Urinary bladder (tissue), 4 donors: ENCODE results near the gene DFFB. TPM values are rescaled to one million over a fixed set of nuclear protein-coding genes. Genes with fewer than 3 reads are reported as not detected.

Source experiments
- DNase-seq: peaks from one replicate; pipeline ENCODE4 v3.0.0-alpha.2; 2015; ENCODE audit errors: extremely low spot score
- H3K27ac ChIP-seq: one replicate; pipeline ENCODE4 v1.5.1; 2013; ENCODE audit warnings: low read depth, mild to moderate bottlenecking, moderate library complexity
- H3K36me3 ChIP-seq: one replicate; pipeline ENCODE4 v1.6.1; 2013; ENCODE audit warnings: mild to moderate bottlenecking, moderate library complexity; ENCODE audit not compliant: insufficient read depth
- H3K4me1 ChIP-seq: one replicate; pipeline ENCODE4 v1.6.1; 2013; ENCODE audit warnings: mild to moderate bottlenecking, moderate library complexity; ENCODE audit not compliant: insufficient read depth
- H3K4me3 ChIP-seq: one replicate; pipeline ENCODE4 v1.5.1; 2013; ENCODE audit warnings: low read depth, low read length
- WGBS: extraction: QIAGEN DNeasy Blood & Tissue Kit; methylation state at CpG from one replicate; pipeline ENCODE4 v1.1.7; 2013; 5-methylcytosine and 5-hydroxymethylcytosine counted together
- polyA plus RNA-seq: library from polyadenylated mRNA; stranded (reverse); fragments of 200-250 nt; gene quantifications from one replicate; pipeline ENCODE4 v1.2.3, GENCODE V29; 2013
- total RNA-seq: library from RNA; depleted of rRNA; stranded (reverse); fragments of >200 nt; gene quantifications from one replicate; pipeline ENCODE4 v1.2.3, GENCODE V29; 2014
- donor health status: healthy with polysubstance abuse.
- donor health status: healthy.

The DFFB gene
- total and polyA plus RNA-seq, 2 donors, result 6.7 to 8.5 TPM

DNA sequence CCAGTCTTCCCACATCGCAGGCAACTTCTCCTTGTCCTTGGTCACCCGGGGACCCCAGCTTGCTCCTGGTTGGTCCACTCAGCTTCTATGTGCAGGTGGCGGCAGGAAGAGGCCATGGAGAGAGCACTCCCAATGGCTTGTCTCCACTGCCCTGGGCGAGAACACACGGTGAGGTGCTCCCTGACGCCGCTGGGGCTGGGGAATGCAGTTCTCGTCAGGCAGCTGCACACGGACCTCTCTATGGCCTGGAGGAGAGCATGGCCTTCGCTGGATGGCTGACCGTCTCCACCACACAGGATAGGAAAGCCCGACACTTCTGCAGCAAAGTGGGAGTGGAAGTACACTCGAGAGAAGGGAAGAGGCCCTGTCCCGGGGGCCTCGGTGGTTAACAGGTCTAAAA lies 31.0 kb downstream of the DFFB start:
- Histone ChIP-seq H3K4me1 (no peaks in the 10 kb centered on the region), H3K27ac (no peak overlapping the region), H3K36me3 (peaks cover 4% of the 10 kb centered on the region), H3K4me3 (no peak overlapping the region)
- 92% methylated on average over 15 of the region's 15 CpGs for WGBS
- no peak for DNase-seq

DNA sequence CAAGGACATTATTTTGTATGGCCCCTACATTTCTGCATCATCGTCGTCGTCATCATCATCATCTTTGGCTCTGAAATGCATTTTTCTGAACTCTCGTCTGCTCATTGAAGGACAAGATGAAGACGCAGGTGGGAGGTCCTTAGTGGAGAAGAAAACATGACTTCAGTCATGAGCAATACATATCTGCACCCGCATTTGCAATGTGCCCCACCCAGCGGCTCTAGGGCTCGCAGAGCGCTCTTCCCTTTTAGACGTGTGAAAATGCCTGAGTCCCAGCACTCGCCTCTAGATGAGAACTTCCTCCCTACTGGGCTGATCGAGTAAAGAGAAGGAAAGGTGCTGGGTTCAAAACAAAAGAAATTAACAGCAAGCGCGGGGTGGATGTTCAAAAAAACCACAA lies 32.7 kb downstream of the DFFB start:
- Histone ChIP-seq H3K27ac (no peak overlapping the region), H3K4me3 (no peak overlapping the region), H3K36me3 (peaks cover 4% of the 10 kb centered on the region), H3K4me1 (no peaks in the 10 kb centered on the region)
- 92% methylated on average over 14 of the region's 14 CpGs for whole genome bisulfite sequencing
- DNase-seq, result no peak

DNA sequence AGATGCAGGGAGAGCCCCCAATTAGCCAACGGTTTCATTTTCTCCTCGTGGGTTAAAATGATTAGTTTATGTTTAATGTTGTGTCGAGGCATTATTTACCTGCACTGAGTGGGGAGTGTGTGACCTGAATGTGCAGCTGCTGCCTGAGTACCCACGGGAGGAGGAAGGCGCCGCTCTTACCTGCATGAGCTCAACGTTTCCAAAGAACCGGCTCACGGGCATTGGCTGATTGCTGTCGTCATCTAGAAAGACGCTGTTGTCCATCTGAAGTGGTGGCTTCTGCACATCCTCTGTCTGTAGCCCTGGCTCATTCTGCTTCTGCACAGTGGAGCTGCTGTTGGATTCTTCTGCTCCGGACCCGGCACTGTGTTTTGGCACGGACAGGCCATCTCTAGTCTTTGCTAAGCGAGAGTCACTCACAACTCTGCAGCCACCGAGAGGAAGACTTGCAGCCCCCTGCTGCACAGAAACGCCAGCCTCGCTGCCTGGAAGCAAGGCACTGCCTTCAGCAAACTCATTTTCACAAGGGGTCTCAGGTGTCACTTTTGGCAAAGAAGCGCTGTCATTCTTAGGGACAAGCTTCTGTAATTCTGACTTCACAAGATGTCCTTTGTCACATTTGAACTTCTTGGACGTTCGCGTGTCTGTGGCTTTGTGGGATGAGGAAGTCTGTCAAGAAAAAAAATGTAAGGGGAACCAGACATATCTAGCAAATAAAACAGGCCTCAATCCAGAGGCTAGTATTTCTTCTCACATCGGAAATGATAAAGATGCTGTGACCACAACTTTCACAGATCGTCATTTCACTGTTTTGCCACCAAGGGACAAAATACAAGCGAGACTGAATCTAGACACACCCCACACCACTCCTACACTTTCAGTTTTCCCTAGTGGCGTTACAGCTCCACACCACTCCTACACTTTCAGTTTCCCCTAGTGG lies 33.4 kb downstream of the DFFB start:
- Histone ChIP-seq H3K4me3 (no peak overlapping the region), H3K36me3 (peaks cover 4% of the 10 kb centered on the region), H3K27ac (no peak overlapping the region), H3K4me1 (no peaks in the 10 kb centered on the region)
- 83% methylated on average over 26 of the region's 26 CpGs for WGBS
- DNase-seq, result no peak

DNA sequence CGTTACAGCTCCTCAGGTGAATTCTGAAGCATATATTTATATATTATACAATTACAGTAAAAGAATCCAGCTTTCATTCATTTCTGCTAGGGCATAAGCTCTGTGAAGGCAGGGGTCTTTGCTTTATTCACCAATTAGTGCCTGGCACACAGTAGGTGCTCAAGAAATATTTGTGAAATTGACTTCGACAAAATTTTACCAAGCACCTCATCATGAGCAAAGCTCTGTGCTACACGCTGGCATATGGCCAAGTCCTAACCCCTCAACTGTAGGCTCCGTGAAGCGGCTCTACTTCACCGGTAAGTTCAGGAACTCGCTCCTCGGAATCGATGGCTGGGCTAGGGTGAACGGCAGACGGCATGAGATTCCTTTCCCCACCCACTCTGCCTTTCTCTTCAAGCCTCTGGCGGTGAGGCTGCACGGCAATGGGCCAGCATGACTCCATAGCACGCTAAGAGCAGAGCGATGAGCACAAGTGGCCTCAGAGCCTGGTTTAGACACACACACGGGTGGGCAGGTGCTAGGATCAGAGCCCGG lies 34.1 kb downstream of the DFFB start:
- 93% methylated on average over 17 of the region's 17 CpGs for WGBS
- H3K27ac ChIP-seq, result no peak overlapping the region
- DNase-seq, result no peak
- H3K36me3 ChIP-seq, result peaks cover 4% of the 10 kb centered on the region
- no peaks in the 10 kb centered on the region for H3K4me1 ChIP-seq
- H3K4me3 ChIP-seq, result no peak overlapping the region

DNA sequence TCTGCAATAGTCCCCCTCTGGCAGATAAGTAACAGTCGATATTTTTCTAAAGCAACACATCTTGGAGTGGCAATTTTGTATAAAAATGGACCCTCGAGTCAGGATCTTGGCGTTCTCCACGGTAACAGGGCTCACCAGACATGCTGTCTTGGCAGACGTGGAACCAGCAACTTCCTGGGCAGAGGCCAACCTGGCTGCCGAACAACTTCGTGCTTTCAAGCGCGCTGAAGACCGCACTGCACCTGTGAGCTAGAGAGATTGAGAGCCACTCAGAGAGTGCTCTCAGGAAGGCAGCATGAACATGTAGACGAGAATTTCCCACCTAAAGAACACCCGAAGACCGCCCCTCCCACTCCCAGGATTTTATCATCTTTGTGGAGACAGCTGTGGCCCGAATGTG lies 35.5 kb downstream of the DFFB start:
- no peak overlapping the region for H3K4me3 ChIP-seq
- no peak for DNase-seq
- peaks cover 4% of the 10 kb centered on the region for H3K36me3 ChIP-seq
- H3K27ac ChIP-seq, result no peak overlapping the region
- no peaks in the 10 kb centered on the region for H3K4me1 ChIP-seq
- 66% methylated on average over 14 of the region's 14 CpGs for WGBS

DNA sequence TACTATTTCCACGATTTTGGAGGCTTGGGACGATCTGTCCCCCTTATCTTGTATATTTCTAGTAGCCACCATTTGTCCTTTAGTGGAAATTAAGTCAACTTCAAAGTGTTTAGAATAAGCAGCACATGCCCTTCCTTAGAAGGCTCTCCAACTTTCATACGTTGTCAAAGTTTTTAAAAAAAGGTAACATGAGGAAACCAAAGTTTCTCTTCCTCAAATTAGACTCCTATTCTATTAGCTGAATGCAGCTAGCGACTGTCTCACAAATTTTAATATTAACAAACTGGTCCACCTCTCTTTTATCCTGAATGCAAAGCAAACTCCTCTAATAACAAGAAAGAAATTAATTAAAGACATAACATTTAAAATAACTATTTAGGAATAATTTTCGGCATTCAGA lies 35.9 kb downstream of the DFFB start:
- Histone ChIP-seq H3K36me3 (peaks cover 4% of the 10 kb centered on the region), H3K27ac (no peak overlapping the region), H3K4me3 (no peak overlapping the region), H3K4me1 (no peaks in the 10 kb centered on the region)
- 77% methylated on average over 5 of the region's 5 CpGs for whole genome bisulfite sequencing
- DNase-seq, result no peak

DNA sequence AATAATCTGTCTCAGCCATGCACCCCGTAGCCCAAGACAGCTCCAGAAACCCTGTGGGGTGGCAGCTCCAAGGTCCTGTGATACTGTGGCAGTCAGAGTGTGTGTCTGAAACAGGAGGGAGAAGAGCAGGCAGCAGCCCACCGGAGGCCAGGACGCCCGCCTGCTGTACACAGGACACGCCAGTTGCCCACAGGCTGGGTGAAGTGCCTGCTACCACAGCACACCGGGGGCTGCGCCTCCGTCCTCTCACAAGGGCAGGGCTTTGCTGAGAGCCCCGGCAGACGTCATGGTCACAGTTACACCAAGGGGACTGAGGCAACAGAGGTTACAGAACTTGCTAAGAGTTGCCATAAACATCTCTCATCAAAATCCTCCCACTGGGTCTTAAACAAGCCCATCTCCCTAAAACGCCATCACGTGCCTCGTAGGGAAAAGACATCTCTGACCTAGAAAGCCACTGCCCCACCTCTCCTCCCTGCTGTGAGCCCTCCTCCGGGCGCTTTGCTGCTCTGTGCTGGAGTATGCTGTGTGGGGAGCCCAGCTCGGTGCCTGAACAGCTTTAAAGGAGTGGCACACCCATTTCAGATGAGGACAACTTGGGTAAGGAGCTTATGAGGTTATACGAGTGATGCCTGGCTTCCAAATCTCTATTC lies 37.5 kb downstream of the DFFB start:
- H3K4me1 ChIP-seq, result no peaks in the 10 kb centered on the region
- 94% methylated on average over 17 of the region's 17 CpGs for WGBS
- no peak for DNase-seq
- H3K4me3 ChIP-seq, result no peak overlapping the region
- no peak overlapping the region for H3K27ac ChIP-seq
- H3K36me3 ChIP-seq, result peaks cover 4% of the 10 kb centered on the region

DNA sequence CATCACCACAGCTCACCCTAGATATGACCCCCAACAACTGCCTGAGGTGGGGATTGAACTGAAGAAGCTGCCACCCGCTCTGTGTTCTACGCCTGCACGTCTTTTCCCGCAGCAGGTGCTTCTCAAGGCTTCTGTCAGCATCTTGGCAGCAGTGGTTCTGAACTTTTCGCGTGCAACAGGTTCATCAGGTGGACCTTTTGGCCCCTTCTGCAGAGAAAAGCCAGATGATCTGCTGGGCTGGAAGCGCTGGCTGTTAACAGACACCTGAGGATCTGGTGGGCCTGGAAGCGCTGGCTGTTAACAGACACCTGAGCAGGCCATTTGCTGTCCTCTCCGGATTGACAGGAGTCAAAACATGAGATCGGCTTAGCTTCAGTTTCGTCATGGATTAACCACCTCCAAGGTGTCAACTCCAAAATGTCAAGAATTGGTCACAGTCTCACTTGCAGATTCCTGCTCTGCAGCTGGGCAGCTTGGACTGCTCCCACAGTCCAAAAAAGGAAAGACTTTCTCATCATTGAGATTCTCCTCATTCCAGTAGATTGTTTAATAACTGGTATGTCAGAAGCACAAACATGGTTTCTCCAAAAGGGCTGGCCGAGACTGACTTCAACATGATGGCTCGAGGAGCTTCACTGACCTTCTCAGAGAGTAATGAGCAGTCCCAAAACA lies 38.1 kb downstream of the DFFB start:
- Histone ChIP-seq H3K27ac (no peak overlapping the region), H3K36me3 (peaks cover under 1% of the 10 kb centered on the region), H3K4me1 (no peaks in the 10 kb centered on the region), H3K4me3 (no peak overlapping the region)
- 80% methylated on average over 13 of the region's 13 CpGs for WGBS
- no peak for DNase-seq

DNA sequence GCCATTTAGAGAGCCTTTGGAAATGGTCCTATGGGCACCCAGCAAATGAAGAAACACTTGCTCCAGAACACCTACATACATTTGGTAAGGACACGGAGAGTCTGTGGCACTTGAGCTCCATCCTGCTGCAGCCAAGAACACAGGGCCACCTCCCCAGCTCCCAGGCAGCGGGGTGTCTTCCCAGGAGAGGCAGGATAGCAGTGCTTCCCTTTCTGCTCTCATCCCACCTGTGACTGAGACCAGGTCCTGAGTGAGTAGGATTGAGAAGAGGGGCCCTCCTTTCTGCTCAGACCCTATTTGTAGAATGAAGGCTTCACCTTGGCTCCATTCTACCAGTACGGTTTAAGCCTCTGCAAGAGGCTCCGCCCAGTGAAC lies 38.7 kb downstream of the DFFB start:
- DNase-seq, result no peak
- 94% methylated on average over 4 of the region's 4 CpGs for WGBS
- no peak overlapping the region for H3K27ac ChIP-seq

DNA sequence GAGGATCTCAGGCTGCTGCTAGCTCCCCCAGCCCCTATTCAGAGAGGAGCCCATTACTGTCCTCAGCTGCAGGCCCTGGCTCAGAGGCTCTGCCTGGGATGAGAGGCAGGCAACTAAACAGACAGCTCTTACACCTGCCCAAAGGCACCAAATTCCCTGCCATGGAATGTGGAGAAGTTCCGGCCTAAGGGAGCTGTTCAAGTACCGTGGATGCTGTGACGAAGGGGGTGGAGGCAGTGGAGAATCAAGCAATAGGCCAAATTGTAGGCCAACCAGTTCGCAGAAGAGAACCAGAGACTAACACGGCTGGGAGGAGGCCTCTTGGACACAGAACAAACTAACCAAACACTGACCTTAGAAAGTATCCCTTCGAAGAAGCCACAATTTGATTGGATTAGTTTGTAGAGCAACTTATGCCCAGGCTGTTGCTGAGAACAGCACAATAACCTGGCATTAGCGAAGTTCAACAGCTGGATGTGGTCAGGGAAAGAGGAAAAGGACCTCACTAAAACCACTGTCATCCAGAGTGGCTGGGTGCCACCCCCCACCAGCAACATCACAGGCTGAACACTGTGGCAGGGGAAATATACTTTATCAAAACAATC lies 39.2 kb downstream of the DFFB start:
- H3K4me1 ChIP-seq, result no peaks in the 10 kb centered on the region
- no peak overlapping the region for H3K27ac ChIP-seq
- 93% methylated on average over 7 of the region's 7 CpGs for WGBS
- no peak for DNase-seq
- no peak overlapping the region for H3K4me3 ChIP-seq
- no peaks in the 10 kb centered on the region for H3K36me3 ChIP-seq

More for the DNA sequence above, 38.7 kb downstream of the DFFB start:
- Histone ChIP-seq H3K4me3 (no peak overlapping the region), H3K4me1 (no peaks in the 10 kb centered on the region), H3K36me3 (no peaks in the 10 kb centered on the region)

DNA sequence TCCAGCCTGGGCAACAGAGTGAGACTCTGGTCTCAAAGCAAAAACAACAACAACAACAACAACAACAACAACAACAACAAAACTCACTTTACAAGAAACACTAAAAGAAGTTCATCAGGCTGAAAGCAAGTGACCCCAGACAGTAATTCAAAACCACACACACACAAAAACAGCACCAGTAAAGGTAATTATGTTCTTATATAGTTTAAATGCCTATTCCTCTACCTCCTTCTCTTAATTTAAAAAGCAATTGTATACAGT lies 41.1 kb downstream of the DFFB start:
- no peaks in the 10 kb centered on the region for H3K36me3 ChIP-seq
- H3K4me3 ChIP-seq, result no peak overlapping the region
- no peak for DNase-seq
- H3K4me1 ChIP-seq, result no peaks in the 10 kb centered on the region
- no peak overlapping the region for H3K27ac ChIP-seq

DNA sequence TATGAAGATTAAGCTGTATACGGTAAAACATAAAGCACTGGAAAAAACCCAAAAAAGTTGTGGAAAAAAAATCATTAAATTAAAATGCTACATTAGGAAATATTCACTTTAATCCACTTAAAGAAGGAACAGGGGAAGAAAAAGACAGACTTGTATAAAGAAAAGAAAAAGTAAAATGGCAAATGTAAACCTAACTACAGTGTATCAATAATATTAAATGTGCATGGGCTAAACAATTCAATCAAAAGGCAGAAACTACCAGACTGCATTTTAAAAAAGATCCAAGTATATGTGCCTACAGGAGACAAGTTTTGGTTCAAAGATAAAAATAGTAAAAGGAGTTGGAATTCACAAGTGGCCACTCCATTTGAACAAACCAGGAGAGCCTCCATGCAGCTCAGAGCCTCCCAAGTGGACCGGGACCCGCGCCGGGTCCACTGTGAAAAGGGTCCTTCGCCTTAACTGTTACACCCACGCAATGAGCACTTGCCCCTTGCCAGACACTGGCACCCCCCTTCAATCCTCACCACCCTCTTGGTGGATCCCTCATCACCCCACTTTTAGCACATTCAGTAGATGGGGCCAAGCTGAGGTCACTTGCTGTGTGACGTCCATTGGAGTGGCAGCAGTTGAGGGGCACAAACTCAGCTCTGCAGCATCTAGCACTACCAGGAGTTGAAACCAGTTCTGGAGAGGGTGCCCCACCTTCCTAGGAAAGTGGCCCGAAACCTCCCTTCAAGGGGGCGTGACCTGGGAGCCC lies 41.9 kb downstream of the DFFB start:
- DNase-seq, result no peak
- Histone ChIP-seq H3K4me3 (peak overlapping the region; percentile 89), H3K4me1 (no peaks in the 10 kb centered on the region), H3K27ac (no peak overlapping the region), H3K36me3 (no peaks in the 10 kb centered on the region)
- 33% methylated on average over 10 of the region's 10 CpGs for WGBS

DNA sequence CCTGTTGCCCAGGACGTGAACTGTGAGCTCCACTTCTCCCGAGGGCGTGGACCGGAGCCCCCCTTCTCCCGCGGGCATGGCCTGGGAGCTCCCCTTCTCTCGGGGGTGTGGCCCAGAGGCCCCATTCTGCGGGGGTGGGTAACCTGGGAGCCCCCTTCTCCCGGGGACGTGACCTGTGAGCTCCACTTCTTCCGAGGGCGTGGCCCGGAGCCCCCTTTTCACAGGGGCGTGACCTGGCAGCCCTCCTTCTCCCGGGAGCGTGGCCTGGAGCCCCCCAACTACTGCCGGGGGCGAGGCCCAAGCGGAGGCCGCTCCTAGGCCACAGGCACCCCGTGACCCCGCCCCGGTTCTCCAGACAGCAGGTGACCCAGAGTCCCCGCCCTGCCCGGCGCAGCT lies 42.5 kb downstream of the DFFB start:
- Histone ChIP-seq H3K4me3 (peak overlapping the region; percentile 89), H3K4me1 (no peaks in the 10 kb centered on the region), H3K27ac (peak overlapping the region; percentile 80), H3K36me3 (no peaks in the 10 kb centered on the region)
- DNase-seq, result no peak
- WGBS, result under 1% methylated on average over 26 of the region's 26 CpGs
